Astrocyte (in vitro differentiated cells and primary cell): ENCODE results near the gene CSGALNACT2. TPM values are rescaled to one million over a fixed set of nuclear protein-coding genes. Genes with fewer than 3 reads are reported as not detected.

Experiments
- DNase-seq: peaks from one replicate; pipeline ENCODE4 v3.0.0-alpha.2; 2010; ENCODE audit warnings: low read depth
- FAIRE-seq: peaks from 2 replicates; lab custom pipeline; 2011; peaks lifted over from hg19 to GRCh38; lab: Jason Lieb, UNC
- H2AFZ ChIP-seq: 2 replicates; pipeline ENCODE4 v1.6.0; 2012; ENCODE audit warnings: low read depth, low read length, inconsistent platforms
- H3K27ac ChIP-seq: 2 replicates; pipeline ENCODE4 v1.5.1; 2011; ENCODE audit warnings: low read depth, low read length, inconsistent platforms
- H3K27me3 ChIP-seq: 2 replicates; pipeline ENCODE4 v1.6.0; 2011; ENCODE audit warnings: low read length, inconsistent platforms; ENCODE audit not compliant: insufficient read depth
- H3K36me3 ChIP-seq: 2 replicates; pipeline ENCODE4 v1.5.1; 2011; ENCODE audit warnings: low read length, inconsistent platforms; ENCODE audit not compliant: insufficient read depth
- H3K4me1 ChIP-seq: 2 replicates; pipeline ENCODE4 v1.5.1; 2011; ENCODE audit warnings: low read length, inconsistent platforms; ENCODE audit not compliant: insufficient read depth
- H3K4me2 ChIP-seq: 2 replicates; pipeline ENCODE4 v1.6.0; 2012; ENCODE audit warnings: low read length, inconsistent platforms
- H3K4me3 ChIP-seq: 2 replicates; pipeline ENCODE4 v1.5.1; 2011; ENCODE audit warnings: low read depth, mild to moderate bottlenecking, low read length, inconsistent platforms; ENCODE audit not compliant: insufficient read depth
- H3K79me2 ChIP-seq: 2 replicates; pipeline ENCODE4 v1.6.0; 2012; ENCODE audit warnings: mild to moderate bottlenecking, low read length, inconsistent platforms; ENCODE audit not compliant: insufficient read depth
- H3K9ac ChIP-seq: 2 replicates; pipeline ENCODE4 v1.6.0; 2012; ENCODE audit warnings: mild to moderate bottlenecking, low read length, inconsistent platforms
- H3K9me3 ChIP-seq: 2 replicates; pipeline ENCODE4 v1.5.1; 2012; ENCODE audit warnings: low read depth, mild to moderate bottlenecking, low read length, inconsistent platforms; ENCODE audit not compliant: insufficient read depth
- H4K20me1 ChIP-seq: 2 replicates; pipeline ENCODE4 v1.6.0; 2012; ENCODE audit warnings: low read length, inconsistent platforms; ENCODE audit not compliant: insufficient read depth
- H3K27ac Mint-ChIP-seq: one replicate; pipeline ENCODE4 v1.8.0; 2021; ENCODE audit warnings: mild to moderate bottlenecking, mixed read lengths; ENCODE audit not compliant: unreplicated experiment
- H3K27me3 Mint-ChIP-seq: one replicate; pipeline ENCODE4 v1.8.0; 2021; ENCODE audit warnings: low read depth, mixed read lengths; ENCODE audit not compliant: unreplicated experiment
- H3K36me3 Mint-ChIP-seq: one replicate; pipeline ENCODE4 v1.8.0; 2021; ENCODE audit warnings: low read depth, mixed read lengths; ENCODE audit not compliant: unreplicated experiment
- H3K4me1 Mint-ChIP-seq: one replicate; pipeline ENCODE4 v1.8.0; 2021; ENCODE audit warnings: low read depth, mixed read lengths; ENCODE audit not compliant: unreplicated experiment
- H3K4me3 Mint-ChIP-seq: one replicate; pipeline ENCODE4 v1.8.0; 2021; ENCODE audit warnings: mild to moderate bottlenecking, moderate library complexity, mixed read lengths; ENCODE audit not compliant: unreplicated experiment
- H3K9me3 Mint-ChIP-seq: one replicate; pipeline ENCODE4 v1.8.0; 2021; ENCODE audit warnings: mild to moderate bottlenecking, mixed read lengths; ENCODE audit not compliant: unreplicated experiment
- CTCF ChIP-seq: IDR thresholded peaks from 2 replicates; pipeline ENCODE4 v1.5.1; 2011; ENCODE audit warnings: low read depth, mild to moderate bottlenecking, inconsistent platforms, low read length, moderate library complexity; ENCODE audit not compliant: insufficient read depth
- EZH2 ChIP-seq: IDR thresholded peaks from 2 replicates; pipeline ENCODE4 v1.6.1; 2012; ENCODE audit warnings: mild to moderate bottlenecking, low read length, inconsistent platforms; ENCODE audit not compliant: insufficient read depth
- total RNA-seq: library from RNA; stranded (reverse); gene quantifications from 2 replicates; pipeline ENCODE4 v1.2.1, GENCODE V29; 2021

Gene CSGALNACT2
- total RNA-seq, 1 donor from 2014 or later, result 28.5 TPM

GRCh38 chr10:43113201-43114087, 24.8 kb upstream of the CSGALNACT2 start:
- no peak overlapping the region for H3K4me2 ChIP-seq
- H4K20me1 ChIP-seq, result no peaks in the 10 kb centered on the region
- Mint-ChIP-seq H3K27me3 (peaks cover 7% of the 10 kb centered on the region), H3K9me3 (no peaks in the 10 kb centered on the region), H3K4me1 (peaks cover 8% of the 10 kb centered on the region), H3K4me3 (no peak overlapping the region), H3K36me3 (peaks cover 2% of the 10 kb centered on the region), H3K27ac (no peak overlapping the region)
- no peak overlapping the region for H3K9ac ChIP-seq
- TF ChIP-seq EZH2, result no peak
- no peak for TF ChIP-seq CTCF
- FAIRE-seq, result no peak
- H3K27ac ChIP-seq, result no peak overlapping the region
- H3K4me3 ChIP-seq, result no peak overlapping the region
- H3K79me2 ChIP-seq, result no peaks in the 10 kb centered on the region
- H3K36me3 ChIP-seq, result no peaks in the 10 kb centered on the region
- no peaks in the 10 kb centered on the region for H3K4me1 ChIP-seq
- H3K27me3 ChIP-seq, result no peaks in the 10 kb centered on the region
- H3K9me3 ChIP-seq, result no peaks in the 10 kb centered on the region
- no peak for DNase-seq
- no peak overlapping the region for H2AFZ ChIP-seq

GRCh38 chr10:43114088-43114742, 24.0 kb upstream of the CSGALNACT2 start:
- DNase-seq (no peak), FAIRE-seq (no peak)
- H4K20me1 ChIP-seq, result no peaks in the 10 kb centered on the region
- no peak overlapping the region for H2AFZ ChIP-seq
- H3K4me2 ChIP-seq, result no peak overlapping the region
- no peaks in the 10 kb centered on the region for H3K4me1 ChIP-seq
- TF ChIP-seq EZH2 (no peak), CTCF (no peak)
- H3K9ac ChIP-seq, result no peak overlapping the region
- H3K27me3 ChIP-seq, result no peaks in the 10 kb centered on the region
- no peak overlapping the region for H3K27ac ChIP-seq
- H3K4me3 ChIP-seq, result no peak overlapping the region
- H3K27ac Mint-ChIP-seq, result no peak overlapping the region
- H3K27me3 Mint-ChIP-seq, result peaks cover 7% of the 10 kb centered on the region
- H3K36me3 ChIP-seq, result no peaks in the 10 kb centered on the region
- no peaks in the 10 kb centered on the region for H3K79me2 ChIP-seq
- H3K9me3 Mint-ChIP-seq, result no peaks in the 10 kb centered on the region
- no peak overlapping the region for H3K4me3 Mint-ChIP-seq
- peaks cover 2% of the 10 kb centered on the region for H3K36me3 Mint-ChIP-seq
- H3K9me3 ChIP-seq, result no peaks in the 10 kb centered on the region
- H3K4me1 Mint-ChIP-seq, result peaks cover 8% of the 10 kb centered on the region
